PC-9 (cell line): ENCODE results near the gene USP21.

ENCODE experiments used
- CTCF ChIP-seq: fragments of 200-600 bp; sonication (generic); conservative IDR thresholded peaks from 2 replicates; pipeline ENCODE4 v1.6.1; 2017; ENCODE audit warnings: mixed run types, antibody characterized with exemption, mild to moderate bottlenecking, moderate library complexity
- EZH2 ChIP-seq: fragments of 200-600 bp; sonication (generic); IDR thresholded peaks from 2 replicates; pipeline ENCODE4 v1.8.0; 2017; ENCODE audit warnings: antibody characterized with exemption, low read depth

GRCh38 chr1:161153176-161153575, 6.1 kb upstream of the USP21 start:
- TF ChIP-seq CTCF, result no peak
- no peak for TF ChIP-seq EZH2
